Calu3 (cell line): Measurements from ENCODE around the gene ZDHHC21. TPM values are rescaled to one million over a fixed set of nuclear protein-coding genes. Genes with fewer than 3 reads are reported as not detected.

Experiments used
- BruUV-seq: library from RNA; stranded (reverse); fragments of 400-500 nt; replicated peaks from 2 replicates; lab custom pipeline; 2021; lab: Mats Ljungman, UMichigan
- CTCF ChIA-PET: fragments of 300-600 bp; sonication (Branson Sonifier 250); formaldehyde crosslinking; loops from one replicate; lab custom pipeline; 2022; ENCODE audit warnings: antibody characterized with exemption; lab: Charles Lee
- DNase-seq: peaks from one replicate; pipeline ENCODE4 v3.0.0; 2022
- H3K27ac Mint-ChIP-seq: one replicate; pipeline ENCODE4 v1.8.0; 2022; ENCODE audit warnings: mixed read lengths; ENCODE audit not compliant: unreplicated experiment
- H3K27me3 Mint-ChIP-seq: one replicate; pipeline ENCODE4 v1.8.0; 2022; ENCODE audit warnings: mixed read lengths; ENCODE audit not compliant: unreplicated experiment
- H3K36me3 Mint-ChIP-seq: one replicate; pipeline ENCODE4 v1.8.0; 2022; ENCODE audit warnings: mild to moderate bottlenecking, moderate library complexity, mixed read lengths; ENCODE audit not compliant: insufficient read depth, unreplicated experiment
- H3K4me1 Mint-ChIP-seq: one replicate; pipeline ENCODE4 v1.8.0; 2022; ENCODE audit warnings: mild to moderate bottlenecking, low read depth, mixed read lengths; ENCODE audit not compliant: unreplicated experiment
- H3K4me3 Mint-ChIP-seq: one replicate; pipeline ENCODE4 v1.8.0; 2022; ENCODE audit warnings: mild to moderate bottlenecking, low read depth, moderate library complexity, mixed read lengths; ENCODE audit not compliant: unreplicated experiment
- H3K9me3 Mint-ChIP-seq: one replicate; pipeline ENCODE4 v1.8.0; 2022; ENCODE audit warnings: low read depth, mixed read lengths; ENCODE audit not compliant: unreplicated experiment
- intact Hi-C: fragments of 100-400 bp; cut with micrococcal nuclease; formaldehyde crosslinking; loops from one replicate; pipeline ENCODE4 v1.10.0; 2022; ENCODE audit not compliant: unreplicated experiment
- total RNA-seq: library from RNA; stranded (reverse); gene quantifications from 2 replicates; pipeline ENCODE4 v1.2.3, GENCODE V29; 2022
- TF ChIP-seq, protein P1 (sequence below): fragments of 200-600 bp; IDR thresholded peaks from one replicate; pipeline ENCODE4 v1.8.0; 2022; ENCODE audit warnings: antibody characterized with exemption; ENCODE audit not compliant: unreplicated experiment

The ZDHHC21 gene
- total RNA-seq, 1 experiment from 2014 or later, result 10.6 TPM

DNA sequence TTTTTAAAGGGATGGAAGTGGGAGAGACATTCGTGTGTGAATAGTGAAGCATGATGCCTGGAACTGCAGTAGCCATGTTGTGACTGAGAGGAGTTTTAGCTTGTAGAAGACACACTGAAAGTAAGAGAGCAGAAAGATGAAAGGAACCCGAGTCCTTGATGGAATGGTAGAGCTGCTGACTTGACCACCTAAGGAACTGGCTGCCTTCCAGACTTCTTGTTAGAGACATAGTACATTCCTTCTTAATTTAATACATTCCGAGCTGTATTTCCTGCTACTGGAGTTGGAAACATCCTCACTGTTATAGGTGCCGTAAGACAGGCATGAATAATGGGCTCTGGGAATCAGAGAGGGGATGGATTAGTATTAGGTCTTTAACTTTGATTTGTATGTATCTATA lies 21.9 kb upstream of the ZDHHC21 start:
- Mint-ChIP-seq H3K36me3 (no peaks in the 10 kb centered on the region), H3K27ac (no peak overlapping the region), H3K4me3 (no peak overlapping the region), H3K9me3 (no peaks in the 10 kb centered on the region), H3K27me3 (peaks cover 21% of the 10 kb centered on the region), H3K4me1 (no peaks in the 10 kb centered on the region)
- BruUV-seq, result no TSS peak
- intact Hi-C loops, result no loop called here
- CTCF ChIA-PET, result no interaction called here
- TF ChIP-seq, protein P1, sequence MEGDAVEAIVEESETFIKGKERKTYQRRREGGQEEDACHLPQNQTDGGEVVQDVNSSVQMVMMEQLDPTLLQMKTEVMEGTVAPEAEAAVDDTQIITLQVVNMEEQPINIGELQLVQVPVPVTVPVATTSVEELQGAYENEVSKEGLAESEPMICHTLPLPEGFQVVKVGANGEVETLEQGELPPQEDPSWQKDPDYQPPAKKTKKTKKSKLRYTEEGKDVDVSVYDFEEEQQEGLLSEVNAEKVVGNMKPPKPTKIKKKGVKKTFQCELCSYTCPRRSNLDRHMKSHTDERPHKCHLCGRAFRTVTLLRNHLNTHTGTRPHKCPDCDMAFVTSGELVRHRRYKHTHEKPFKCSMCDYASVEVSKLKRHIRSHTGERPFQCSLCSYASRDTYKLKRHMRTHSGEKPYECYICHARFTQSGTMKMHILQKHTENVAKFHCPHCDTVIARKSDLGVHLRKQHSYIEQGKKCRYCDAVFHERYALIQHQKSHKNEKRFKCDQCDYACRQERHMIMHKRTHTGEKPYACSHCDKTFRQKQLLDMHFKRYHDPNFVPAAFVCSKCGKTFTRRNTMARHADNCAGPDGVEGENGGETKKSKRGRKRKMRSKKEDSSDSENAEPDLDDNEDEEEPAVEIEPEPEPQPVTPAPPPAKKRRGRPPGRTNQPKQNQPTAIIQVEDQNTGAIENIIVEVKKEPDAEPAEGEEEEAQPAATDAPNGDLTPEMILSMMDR, result no peak
- DNase-seq, result no peak

DNA sequence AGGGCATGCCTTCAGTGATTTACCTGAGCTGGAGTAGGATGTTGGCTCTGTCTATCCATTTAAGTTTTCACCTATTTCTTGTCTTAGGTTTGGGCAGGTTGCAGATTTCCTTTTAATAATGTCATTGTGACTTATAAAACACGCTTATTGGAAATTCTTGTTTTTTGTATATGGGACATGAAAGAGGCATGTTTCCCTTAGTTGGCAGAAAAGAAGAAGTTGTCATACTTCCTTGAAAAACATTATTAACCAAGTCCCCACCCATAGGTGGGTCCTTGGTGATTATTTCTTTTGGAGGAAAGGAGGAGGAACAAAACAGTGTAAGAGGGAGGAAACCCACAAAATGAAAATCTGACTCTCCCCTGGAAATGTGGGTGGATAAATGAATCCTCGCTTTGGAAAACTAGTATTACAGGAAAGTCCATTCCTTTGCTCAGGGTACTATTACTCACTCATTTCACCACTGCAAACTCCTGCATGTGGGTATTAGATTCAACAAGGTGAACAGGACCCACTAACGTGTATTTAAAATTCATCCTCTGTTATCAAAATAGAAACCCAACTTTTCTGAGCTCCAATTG lies 20.0 kb upstream of the ZDHHC21 start:
- no peak for DNase-seq
- intact Hi-C loops, result no loop called here
- Mint-ChIP-seq H3K4me3 (no peak overlapping the region), H3K9me3 (peaks cover 2% of the 10 kb centered on the region), H3K4me1 (no peaks in the 10 kb centered on the region), H3K27me3 (peaks cover 8% of the 10 kb centered on the region), H3K27ac (no peak overlapping the region), H3K36me3 (no peaks in the 10 kb centered on the region)
- BruUV-seq, result no TSS peak
- TF ChIP-seq, protein P1, result no peak
- CTCF ChIA-PET, result no interaction called here

DNA sequence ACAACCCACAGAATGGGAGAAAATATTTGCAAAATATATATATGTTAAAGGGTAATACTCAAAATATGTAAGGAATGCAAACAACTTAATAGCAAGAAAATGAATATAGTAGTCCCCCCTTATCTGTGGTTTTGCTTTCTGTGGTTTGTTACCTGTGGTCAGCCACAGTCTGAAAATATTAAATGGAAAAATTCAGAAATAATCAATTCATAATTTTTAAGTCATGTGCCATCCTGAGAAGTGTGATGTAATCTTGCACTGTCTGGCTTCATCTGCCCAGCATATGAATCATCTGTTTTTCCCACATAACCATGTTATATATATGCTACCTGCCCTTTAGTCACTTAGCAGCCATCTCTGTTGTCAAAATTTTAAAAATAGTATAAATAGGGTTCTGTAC lies 17.6 kb upstream of the ZDHHC21 start:
- H3K27ac Mint-ChIP-seq, result no peak overlapping the region
- intact Hi-C loops, result no loop called here
- H3K4me3 Mint-ChIP-seq, result no peak overlapping the region
- no TSS peak for BruUV-seq
- H3K36me3 Mint-ChIP-seq, result no peaks in the 10 kb centered on the region
- CTCF ChIA-PET, result no interaction called here
- H3K4me1 Mint-ChIP-seq, result no peaks in the 10 kb centered on the region
- peaks cover 2% of the 10 kb centered on the region for H3K9me3 Mint-ChIP-seq
- no peaks in the 10 kb centered on the region for H3K27me3 Mint-ChIP-seq
- DNase-seq, result no peak
- TF ChIP-seq, protein P1, result no peak

DNA sequence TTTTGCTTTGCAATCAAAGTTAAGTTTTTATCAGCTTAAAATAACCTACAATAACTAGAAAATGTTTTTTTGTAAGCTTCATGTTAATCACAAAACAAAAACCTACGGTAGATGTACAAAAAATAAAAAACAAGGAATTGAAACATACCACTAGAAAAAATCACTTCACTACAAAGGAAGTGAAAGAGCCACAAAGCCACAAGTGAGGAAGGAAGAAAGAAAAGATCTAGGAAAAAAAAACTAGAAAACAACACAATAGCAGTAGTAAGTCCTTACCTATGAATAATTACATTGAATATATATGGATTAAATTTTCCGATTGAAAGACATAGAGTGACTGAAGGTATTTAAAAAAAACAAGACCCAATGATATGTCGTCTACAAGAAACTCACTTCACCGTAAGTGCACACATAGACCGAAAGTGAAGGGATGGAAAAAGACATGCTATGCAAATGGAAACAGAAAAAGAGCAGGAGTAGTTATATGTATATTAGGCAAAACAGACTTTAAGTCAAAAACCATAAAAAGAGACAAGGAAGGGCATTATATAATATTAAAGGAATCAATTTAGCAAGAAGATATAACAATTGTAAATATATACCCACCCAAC lies 13.4 kb upstream of the ZDHHC21 start:
- intact Hi-C loops, result no loop called here
- TF ChIP-seq, protein P1, result no peak
- CTCF ChIA-PET, result no interaction called here
- no peak for DNase-seq
- Mint-ChIP-seq H3K27ac (no peak overlapping the region), H3K4me3 (no peak overlapping the region), H3K36me3 (no peaks in the 10 kb centered on the region), H3K4me1 (no peaks in the 10 kb centered on the region), H3K9me3 (peaks cover 6% of the 10 kb centered on the region), H3K27me3 (no peaks in the 10 kb centered on the region)
- no TSS peak for BruUV-seq
